HTR-8/SVneo (cell line): ENCODE measurements around the gene HS3ST6.
"Not testable (repeated sequence)": the region's sequence is repeated elsewhere in the genome, so short reads cannot be mapped to it uniquely, and the experiment has no call there.

Source experiments
- DNase-seq: peaks from one replicate; pipeline ENCODE4 v3.0.0; 2011; ENCODE audit warnings: low spot score, mixed read lengths; ENCODE audit not compliant: insufficient read length
- FAIRE-seq: peaks from 2 replicates; lab custom pipeline; 2011; peaks lifted over from hg19 to GRCh38; lab: Jason Lieb, UNC

Gene HS3ST6

GRCh38 chr16:1949507-1949906, 31.3 kb upstream of the HS3ST6 start:
- no peak for FAIRE-seq
- DNase-seq = no peak

- FAIRE-seq (peak; percentile 46), DNase-seq (no peak)
Measured at GRCh38 chr16:1947369-1947670, 29.1 kb upstream of the HS3ST6 start.

- FAIRE-seq (no peak), DNase-seq (no peak)
Measured at GRCh38 chr16:1946495-1947368, 28.5 kb upstream of the HS3ST6 start.

GRCh38 chr16:1945559-1946391, 27.6 kb upstream of the HS3ST6 start:
- no peak for DNase-seq
- no peak for FAIRE-seq

- FAIRE-seq (no peak), DNase-seq (no peak)
Measured at GRCh38 chr16:1944612-1945199, 26.5 kb upstream of the HS3ST6 start.

- FAIRE-seq (peak; percentile 98), DNase-seq (peak; percentile 98)
Measured at GRCh38 chr16:1942810-1943726, 24.9 kb upstream of the HS3ST6 start, which contains the start of gene MSRB1. Gene MSRB1, minus strand, starts transcription at chr16:1943199. Its CDS starts 43 bp downstream, at chr16:1943156.

- FAIRE-seq (no peak), DNase-seq (no peak)
Measured at GRCh38 chr16:1942047-1942809, 24.0 kb upstream of the HS3ST6 start.

GRCh38 chr16:1941162-1942046, 23.2 kb upstream of the HS3ST6 start:
- FAIRE-seq = no peak
- DNase-seq = no peak

- FAIRE-seq (no peak), DNase-seq (no peak)
Measured at GRCh38 chr16:1940273-1941161, 22.3 kb upstream of the HS3ST6 start.

GRCh38 chr16:1939833-1940232, 21.6 kb upstream of the HS3ST6 start:
- not testable (repeated sequence) for DNase-seq, FAIRE-seq

- no peak for DNase-seq
- FAIRE-seq = no peak
Measured at GRCh38 chr16:1938910-1939309, 20.7 kb upstream of the HS3ST6 start.

- no peak for DNase-seq
Measured at GRCh38 chr16:1938316-1938715, 20.1 kb upstream of the HS3ST6 start.

GRCh38 chr16:1936945-1937479, 18.8 kb upstream of the HS3ST6 start:
- FAIRE-seq (no peak), DNase-seq (no peak)

More at GRCh38 chr16:1938316-1938715, 20.1 kb upstream of the HS3ST6 start:
- FAIRE-seq = no peak

GRCh38 chr16:1933097-1933661, 15.0 kb upstream of the HS3ST6 start:
- no peak for DNase-seq
- no peak for FAIRE-seq

- no peak for FAIRE-seq
- DNase-seq = no peak
Measured at GRCh38 chr16:1932050-1933028, 14.1 kb upstream of the HS3ST6 start.
